HG03060 (cell line): ENCODE data around the gene GALNT1.
A peak's percentile ranks its signal among the peaks of the same experiment; 100 is the strongest.

Source experiments
- ATAC-seq: cut with Tn5 transposase; IDR thresholded peaks from one replicate; pipeline ENCODE4 v1.9.1; 2021; ENCODE audit warnings: low read depth, moderate number of reproducible peaks; ENCODE audit not compliant: unreplicated experiment

The GALNT1 gene

DNA sequence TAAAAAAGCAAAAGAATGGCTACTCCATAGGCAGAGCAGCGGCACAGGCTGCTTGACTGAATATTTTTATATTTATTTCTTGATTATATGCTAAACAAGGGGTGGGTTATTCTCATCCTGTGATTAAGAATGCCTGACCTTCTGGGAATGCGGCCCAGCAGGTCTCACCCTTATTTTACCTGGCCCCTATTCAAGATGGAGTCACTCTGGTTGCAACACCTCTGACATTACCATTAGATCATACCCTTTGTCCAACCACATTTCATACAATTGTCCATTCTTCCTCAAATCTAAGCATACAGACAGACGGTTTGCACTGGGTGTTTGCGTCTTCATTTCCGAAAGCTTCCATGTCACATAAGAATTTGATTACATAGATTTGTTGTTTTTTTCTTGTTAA lies 168.2 kb downstream of the GALNT1 start:
- no peak for ATAC-seq

DNA sequence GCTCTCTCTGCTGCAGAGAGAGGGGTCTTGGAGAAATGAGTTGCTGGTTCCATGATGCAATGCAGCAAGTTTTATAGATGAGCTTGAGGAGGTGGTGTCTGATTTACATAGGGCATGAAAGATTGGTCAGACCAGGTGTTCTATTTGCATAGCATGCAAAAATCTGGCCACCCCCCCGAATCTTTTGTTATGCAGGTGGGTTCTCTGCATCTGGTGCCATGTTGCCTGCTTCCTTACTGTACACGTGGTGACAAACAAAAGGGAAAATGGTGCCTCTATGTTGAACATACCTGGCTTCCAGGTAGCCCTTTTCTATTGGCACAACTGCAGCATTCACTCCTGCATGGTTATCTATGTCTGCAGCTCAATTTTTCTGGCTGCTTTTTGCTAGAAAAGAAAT lies 169.4 kb downstream of the GALNT1 start:
- no peak for ATAC-seq

DNA sequence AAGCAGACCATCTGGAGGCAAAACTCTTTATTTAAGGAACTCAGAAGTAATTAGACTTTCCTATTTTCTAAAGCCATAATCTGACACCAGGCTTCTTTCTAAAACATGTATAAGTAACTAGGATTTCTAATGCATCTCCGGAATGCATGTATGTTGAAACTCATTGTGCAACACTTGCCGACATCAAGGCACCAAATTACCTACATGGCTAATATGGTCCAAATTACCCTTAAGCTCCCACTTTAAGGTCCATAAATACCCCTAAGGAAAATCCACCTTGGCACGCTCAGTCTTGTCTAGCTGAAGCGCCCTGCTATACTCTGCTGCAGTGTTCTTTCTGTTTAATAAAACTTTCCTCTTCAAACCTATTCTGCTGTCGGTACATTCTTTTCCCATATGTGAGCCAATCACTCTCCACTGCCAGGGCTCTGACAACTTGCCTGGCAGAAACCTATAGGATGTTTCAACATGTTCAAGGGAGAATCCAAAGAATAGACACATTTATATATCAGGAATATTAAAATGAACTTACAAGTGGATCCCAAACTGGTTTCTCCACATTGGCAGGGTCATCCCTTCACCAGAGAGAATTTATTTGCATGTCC lies 171.9 kb downstream of the GALNT1 start:
- ATAC-seq: no peak

DNA sequence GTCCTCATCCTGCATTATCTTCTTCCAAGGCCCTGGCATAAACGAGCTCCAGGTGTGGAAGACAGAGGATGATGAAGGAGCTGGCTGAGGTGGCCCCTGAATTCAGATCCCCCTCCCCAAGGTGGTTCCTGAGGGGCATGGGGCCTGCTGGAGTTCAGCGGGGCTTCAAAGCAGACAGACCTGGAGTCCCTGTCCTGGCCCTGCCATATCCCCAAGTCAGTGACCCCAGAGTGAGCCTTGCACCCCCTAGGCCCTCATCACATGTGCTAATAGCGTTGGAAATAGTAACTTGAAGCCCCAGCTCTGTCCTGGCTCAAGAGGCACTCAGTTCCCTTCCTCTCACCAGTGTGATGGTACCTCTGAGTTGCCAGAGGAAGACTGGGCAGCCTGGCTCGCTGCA lies 172.9 kb downstream of the GALNT1 start:
- no peak for ATAC-seq

DNA sequence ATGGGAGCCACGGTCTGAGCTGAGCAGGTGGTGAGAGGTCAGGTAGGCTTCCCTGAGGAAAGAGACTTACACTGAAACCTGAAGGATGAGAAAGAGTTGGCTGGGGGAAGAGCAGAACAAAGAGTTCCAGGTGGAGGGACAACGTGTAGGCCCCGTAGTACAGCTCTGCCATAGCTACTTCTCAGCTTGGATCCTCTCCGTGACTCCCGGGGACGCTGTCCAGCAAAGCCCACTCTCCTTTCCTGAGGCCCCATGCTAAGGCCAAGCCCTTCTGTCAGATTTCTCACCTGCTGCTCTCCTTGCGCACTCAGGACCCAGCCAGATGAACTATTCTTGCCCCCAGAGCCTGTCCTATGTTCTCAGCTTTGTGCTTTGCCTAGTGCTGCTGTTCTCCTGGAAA lies 173.8 kb downstream of the GALNT1 start:
- ATAC-seq: no peak

DNA sequence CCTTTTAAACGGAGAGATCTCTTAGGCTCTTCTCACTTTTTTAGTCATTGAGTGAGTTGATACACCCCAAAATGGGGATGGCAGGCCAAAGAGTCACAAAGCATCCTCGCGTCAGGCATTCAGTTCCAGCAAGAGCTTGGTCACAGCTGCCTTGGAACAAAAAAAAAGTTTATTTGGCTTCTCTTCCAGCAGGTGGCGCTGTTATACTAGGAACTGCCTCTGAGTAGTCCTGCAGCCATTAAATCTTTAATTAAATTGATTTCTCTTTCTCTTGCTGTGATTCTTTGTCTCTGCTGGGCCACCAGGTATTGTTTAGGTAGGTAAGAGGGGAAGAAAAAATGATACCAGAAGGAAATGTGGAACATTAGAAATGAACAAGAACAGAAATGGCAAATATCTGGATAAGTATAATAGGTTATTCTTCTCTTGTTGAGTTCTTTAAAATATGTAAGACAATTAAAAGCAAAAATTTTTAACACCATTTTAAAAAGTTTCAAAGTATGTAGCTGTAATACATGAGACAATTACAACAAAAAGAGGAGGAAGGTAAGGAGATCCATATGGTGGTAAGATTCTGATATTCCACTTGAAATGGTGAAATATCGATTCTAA lies 175.1 kb downstream of the GALNT1 start:
- ATAC-seq: peak; percentile 55
